Upper lobe of left lung (tissue), 6 donors: Measurements from ENCODE around the gene SHQ1. TPM values are rescaled to one million over a fixed set of nuclear protein-coding genes. Genes with fewer than 3 reads are reported as not detected.

ENCODE experiments used
- ATAC-seq, 2 donors: fragments of 200-7000 bp; cut with Tn5 transposase; one replicate each; pipeline ENCODE4 v1.9.1; 2022; ENCODE audit warnings: mild to moderate bottlenecking in 2 of 2, moderate library complexity in 2 of 2; ENCODE audit not compliant: low FRiP score in 2 of 2
- DNase-seq, 2 donors: peaks; one replicate each; pipeline ENCODE4 v3.0.0-alpha.2; 2019 to 2020
- H3K27ac ChIP-seq, 4 donors: fragments of 200-600 bp; sonication (generic); one replicate each; pipeline ENCODE4 v1.5.1; 2016 to 2019
- H3K27me3 ChIP-seq, 4 donors: fragments of 200-600 bp; sonication (generic); one replicate each; pipeline ENCODE4 v1.5.1; 2017 to 2019
- H3K36me3 ChIP-seq, 4 donors: fragments of 200-600 bp; sonication (generic); one replicate each; pipeline ENCODE4 v1.5.1; 2016 to 2019
- H3K4me1 ChIP-seq, 4 donors: fragments of 200-600 bp; sonication (generic); one replicate each; pipeline ENCODE4 v1.5.1; 2018 to 2019
- H3K4me3 ChIP-seq, 4 donors: fragments of 200-600 bp; sonication (generic); one replicate each; pipeline ENCODE4 v1.5.1; 2017 to 2019; ENCODE audit warnings: mild to moderate bottlenecking in 2 of 4, moderate library complexity in 1 of 4
- H3K9me3 ChIP-seq, 4 donors: fragments of 200-600 bp; sonication (generic); one replicate each; pipeline ENCODE4 v1.5.1; 2018 to 2019
- CTCF ChIP-seq, 6 experiments: fragments of 450-650 bp in 4 of 6; fragments of 200-600 bp in 2 of 6; sonication (generic) in 2 of 6; IDR thresholded peaks; one replicate each; pipeline ENCODE4 v1.5.1; 2016 to 2019; ENCODE audit warnings: antibody characterized with exemption in 6 of 6
- EP300 ChIP-seq, 4 donors: sonication (generic); formaldehyde crosslinking; IDR thresholded peaks; one replicate each; pipeline ENCODE4 v1.5.1; 2017; ENCODE audit warnings: antibody characterized with exemption in 4 of 4, control low read depth in 2 of 4
- POLR2A ChIP-seq, 4 donors: fragments of 450-650 bp; IDR thresholded peaks; one replicate each; pipeline ENCODE4 v1.5.1; 2016 to 2017; ENCODE audit warnings: antibody characterized with exemption in 4 of 4, mild to moderate bottlenecking in 2 of 4
- POLR2AphosphoS5 ChIP-seq, 2 donors: sonication (generic); formaldehyde crosslinking; IDR thresholded peaks; one replicate each; pipeline ENCODE4 v1.5.1; 2017; ENCODE audit warnings: antibody characterized with exemption in 2 of 2
- WGBS, 2 donors: methylation state at CpG; one replicate each; pipeline ENCODE4 v1.1.5; 2017 to 2018; 5-methylcytosine and 5-hydroxymethylcytosine counted together
- total RNA-seq, 6 donors: library from RNA; depleted of rRNA in 4 of 6; stranded (reverse); fragments of >200 nt in 4 of 6; gene quantifications; one replicate each; pipeline versions ENCODE4 v1.1.0 to v1.2.1, GENCODE V29; 2016 to 2021
- donor health status: DM: no; HTN: no; CAD: no; lungs with moderate emphysema.
- donor health status: DM: no; HTN: yes; CAD: no; lungs with severe emphysema.

SHQ1 gene
- total RNA-seq, 6 donors from 2014 or later: 12.0 to 31.4 (median 19.3) TPM

DNA sequence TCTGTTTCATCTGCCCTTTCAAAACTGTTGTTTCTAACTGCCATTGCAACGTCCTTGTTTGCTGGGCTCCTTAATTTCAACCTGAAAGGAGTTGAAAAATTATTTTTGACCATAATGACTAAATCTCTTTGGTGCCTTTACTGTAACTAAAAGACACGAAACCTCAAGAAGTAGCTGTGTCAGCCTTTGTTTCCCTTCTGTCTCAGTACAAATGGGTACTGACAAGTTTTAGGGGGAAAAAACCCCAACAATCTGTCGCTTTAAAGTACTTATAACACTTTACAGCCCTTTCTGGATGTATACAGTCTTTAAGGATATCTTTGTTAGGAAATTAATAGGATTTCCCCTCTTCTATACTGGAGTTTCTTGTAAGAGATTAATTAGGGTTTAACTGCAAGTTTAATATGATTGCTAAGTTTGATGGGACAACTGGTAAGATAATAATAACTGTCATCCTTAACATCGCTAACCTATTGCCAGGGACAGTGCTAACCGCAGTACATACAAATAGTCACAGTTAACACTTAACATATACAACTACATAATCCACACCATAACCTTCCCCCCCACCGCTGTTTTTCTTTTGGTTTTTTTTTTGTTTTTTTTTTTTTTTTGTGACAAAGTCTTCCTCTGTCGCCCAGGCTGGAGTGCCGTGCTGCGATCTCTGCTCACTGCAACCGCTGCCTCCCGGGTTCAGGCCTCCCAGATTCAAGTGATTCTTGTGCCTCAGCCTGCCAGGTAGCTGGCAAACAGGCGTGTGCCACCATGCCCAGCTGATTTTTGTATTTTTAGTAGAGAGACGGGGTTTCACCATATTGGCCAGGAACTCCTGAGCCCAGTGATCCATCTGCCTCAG lies 41.3 kb upstream of the SHQ1 start:
- 73 to 82% methylated on average over 13 of the region's 13 CpGs for WGBS, 2 donors
- H3K4me3 ChIP-seq: peak overlapping the region in 2 of 4 donors; percentile 48 to 53
- DNase-seq (peak in 1 of 2 donors; percentile 20), ATAC-seq (no peak)
- H3K36me3 ChIP-seq: no peaks in the 10 kb centered on the region
- TF ChIP-seq CTCF (IDR thresholded peaks at IDR 0.05): no peak
- no peak for TF ChIP-seq POLR2AphosphoS5 (IDR thresholded peaks at IDR 0.05)
- no peak for TF ChIP-seq EP300 (IDR thresholded peaks at IDR 0.05)
- no peak for TF ChIP-seq POLR2A (IDR thresholded peaks at IDR 0.05)
- peaks cover 6 to 24% (median 19%) of the 10 kb centered on the region in 4 donors for H3K4me1 ChIP-seq
- no peaks in the 10 kb centered on the region for H3K9me3 ChIP-seq
- no peaks in the 10 kb centered on the region for H3K27me3 ChIP-seq
- peak overlapping the region in 1 of 4 donors; percentile 12 for H3K27ac ChIP-seq

GRCh38 chr3:72888546-72889309 lies 40.5 kb upstream of the SHQ1 start:
- Histone ChIP-seq H3K4me3 (peak overlapping the region in 3 of 4 donors; percentile 48 to 53 (median 49)), H3K36me3 (no peaks in the 10 kb centered on the region), H3K27me3 (no peaks in the 10 kb centered on the region), H3K9me3 (no peaks in the 10 kb centered on the region), H3K4me1 (peaks cover 6 to 24% (median 19%) of the 10 kb centered on the region in 4 donors), H3K27ac (peak overlapping the region in 3 of 4 donors; percentile 35 to 50 (median 40))
- TF ChIP-seq EP300 (IDR thresholded peaks at IDR 0.05) (no peak), POLR2AphosphoS5 (IDR thresholded peaks at IDR 0.05) (no peak), POLR2A (IDR thresholded peaks at IDR 0.05) (no peak), CTCF (IDR thresholded peaks at IDR 0.05) (no peak)
- DNase-seq (no peak), ATAC-seq (no peak)
- 19 to 21% methylated on average over 18 to 21 of the region's 21 CpGs for WGBS, 2 donors

DNA sequence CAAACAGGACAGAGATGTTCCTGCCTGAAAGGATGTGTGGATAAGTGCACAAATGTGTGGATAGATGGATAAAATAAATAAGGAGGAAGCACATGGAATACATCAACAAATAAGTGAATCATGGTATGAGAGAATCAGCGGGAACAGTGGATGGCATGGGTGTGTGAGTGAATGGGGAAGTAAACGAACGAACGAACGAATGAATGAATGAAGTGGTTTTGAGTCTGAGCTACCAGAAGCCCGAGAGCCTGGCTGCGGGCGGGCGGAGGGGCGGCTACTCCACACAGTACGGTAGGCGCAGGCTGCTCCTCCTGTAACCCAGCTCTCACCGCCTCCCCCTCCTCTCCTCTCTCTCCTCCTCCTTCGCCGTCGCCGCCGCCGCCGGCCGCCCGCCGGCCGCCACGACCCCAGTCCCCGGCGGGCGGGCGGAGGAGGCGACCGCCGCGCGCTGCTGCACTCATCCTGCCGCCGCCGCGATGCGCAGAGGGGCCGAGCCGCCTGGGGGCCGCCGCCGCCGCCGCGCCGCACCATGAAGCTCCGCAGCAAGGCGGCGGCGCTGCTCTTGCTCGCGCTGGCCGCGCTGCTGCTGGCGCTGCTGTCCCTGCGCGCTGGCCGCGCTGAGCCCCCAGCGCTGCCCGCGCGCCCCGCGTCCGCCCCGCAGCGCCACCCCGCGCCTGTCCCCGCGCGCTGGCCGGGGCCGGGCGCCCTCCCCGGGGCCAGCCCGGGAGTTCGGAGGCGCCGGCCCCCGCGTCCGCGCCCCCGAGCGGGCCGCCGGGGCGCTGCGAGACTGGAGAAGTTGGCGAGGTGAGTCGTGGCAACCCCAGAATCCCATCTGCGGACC lies 39.7 kb upstream of the SHQ1 start, which contains the start of gene GXYLT2:
TSS of gene GXYLT2 (plus strand) at position 342 of the 841 bp plus-strand sequence. CDS start at position 530, 188 bp downstream.
- peak within 1 kb of the TSS in 3 of 4 donors; percentile 48 to 53 (median 49) for H3K4me3 ChIP-seq
- no peaks in the 10 kb centered on the region for H3K36me3 ChIP-seq
- peaks cover 6 to 24% (median 19%) of the 10 kb centered on the region in 4 donors for H3K4me1 ChIP-seq
- H3K27ac ChIP-seq: peak within 1 kb of the TSS in 3 of 4 donors; percentile 35 to 50 (median 49)
- ATAC-seq: peak; percentile 70 to 78
- TF ChIP-seq CTCF (IDR thresholded peaks at IDR 0.05) (peak in 4 of 6 experiments; percentile 9 to 28 (median 10)), POLR2A (IDR thresholded peaks at IDR 0.05) (no peak)
- no peaks in the 10 kb centered on the region for H3K27me3 ChIP-seq
- H3K9me3 ChIP-seq: peaks cover 0 to 5% (median 0%) of the 10 kb centered on the region in 4 donors
- WGBS, 2 donors: 0 to 1% methylated on average over 16 to 58 of the region's 96 CpGs
- peak; percentile 65 to 91 for DNase-seq

DNA sequence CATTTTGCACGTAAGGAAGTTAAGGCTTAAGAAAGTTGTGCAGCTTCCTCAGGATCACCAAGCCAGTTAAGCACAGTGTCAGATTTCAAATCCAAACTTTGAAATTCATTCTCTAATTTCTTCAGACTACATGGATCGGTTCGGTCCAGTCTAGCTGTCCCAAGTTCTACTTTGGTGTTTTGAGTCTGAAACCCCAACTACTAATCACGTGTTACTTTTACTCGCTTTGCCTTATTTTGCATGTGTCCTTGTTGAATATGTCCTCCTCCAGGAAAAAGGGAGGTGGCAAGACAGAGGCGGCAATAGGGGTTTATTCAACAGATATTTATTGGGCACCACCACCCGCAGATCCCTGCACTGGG lies 39.1 kb upstream of the SHQ1 start:
- DNase-seq (no peak), ATAC-seq (no peak)
- peak overlapping the region in 3 of 4 donors; percentile 7 to 21 (median 12) for H3K27ac ChIP-seq
- peak overlapping the region in 3 of 4 donors; percentile 48 to 53 (median 49) for H3K4me3 ChIP-seq
- TF ChIP-seq CTCF (IDR thresholded peaks at IDR 0.05): no peak
- TF ChIP-seq POLR2A (IDR thresholded peaks at IDR 0.05): no peak
- no peak for TF ChIP-seq EP300 (IDR thresholded peaks at IDR 0.05)
- TF ChIP-seq POLR2AphosphoS5 (IDR thresholded peaks at IDR 0.05): no peak
- H3K4me1 ChIP-seq: peaks cover 6 to 24% (median 19%) of the 10 kb centered on the region in 4 donors
- H3K36me3 ChIP-seq: no peaks in the 10 kb centered on the region
- no peaks in the 10 kb centered on the region for H3K27me3 ChIP-seq
- peaks cover 0 to 5% (median 0%) of the 10 kb centered on the region in 4 donors for H3K9me3 ChIP-seq
- 2 to 5% methylated on average over 7 of the region's 7 CpGs for WGBS, 2 donors
